Measurements from ENCODE around the gene DUOXA2.
"Not testable (repeated sequence)": the region's sequence is repeated elsewhere in the genome, so short reads cannot be mapped to it uniquely, and the experiment has no call there.

The DUOXA2 gene

DNA sequence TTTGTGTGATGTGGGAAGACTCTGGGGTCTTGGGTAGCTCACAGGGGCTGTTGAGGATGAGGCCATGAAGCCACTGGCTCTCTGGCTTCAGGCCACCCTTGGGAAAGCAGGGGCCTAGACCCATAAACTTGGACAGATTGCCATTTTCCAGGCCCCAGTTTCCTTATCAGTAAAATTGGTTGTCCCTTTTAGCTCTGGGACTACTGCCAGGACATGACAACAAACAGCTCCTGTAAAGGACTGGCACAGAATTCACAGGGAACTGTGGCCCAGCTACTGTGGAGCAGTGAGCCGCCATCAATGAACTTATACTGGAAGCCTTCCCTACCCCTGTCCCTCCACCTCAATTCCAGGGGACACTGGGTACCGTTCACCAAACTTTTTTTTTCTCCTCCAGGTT is 36.7 kb upstream of the DUOXA2 start:
- H3K4me3 ChIP-seq (ENCODE audit: low read length, poor library complexity, severe bottlenecking); H3K79me2 ChIP-seq (ENCODE audit: insufficient read depth, low read length); H3K4me2 ChIP-seq (ENCODE audit: low read depth, low read length, poor library complexity, severe bottlenecking); H4K20me1 ChIP-seq (ENCODE audit: insufficient read depth, low read length, poor library complexity, severe bottlenecking); H3K9me3 ChIP-seq (ENCODE audit: insufficient read depth, low read depth, low read length); H3K36me3 ChIP-seq (ENCODE audit: insufficient read depth, low read length); H3K4me1 ChIP-seq (ENCODE audit: insufficient read depth, low read length, poor library complexity, severe bottlenecking); H3K9me2 ChIP-seq (replicated peaks; ENCODE audit: low read depth, low read length); H3F3A ChIP-seq (ENCODE audit: low read depth); H2AFZ ChIP-seq (ENCODE audit: low read length); H3K9ac ChIP-seq (ENCODE audit: low read depth, low read length, poor library complexity, severe bottlenecking); H3K27me3 ChIP-seq (ENCODE audit: insufficient read depth, low read length, poor library complexity, severe bottlenecking): not testable (repeated sequence)

DNA sequence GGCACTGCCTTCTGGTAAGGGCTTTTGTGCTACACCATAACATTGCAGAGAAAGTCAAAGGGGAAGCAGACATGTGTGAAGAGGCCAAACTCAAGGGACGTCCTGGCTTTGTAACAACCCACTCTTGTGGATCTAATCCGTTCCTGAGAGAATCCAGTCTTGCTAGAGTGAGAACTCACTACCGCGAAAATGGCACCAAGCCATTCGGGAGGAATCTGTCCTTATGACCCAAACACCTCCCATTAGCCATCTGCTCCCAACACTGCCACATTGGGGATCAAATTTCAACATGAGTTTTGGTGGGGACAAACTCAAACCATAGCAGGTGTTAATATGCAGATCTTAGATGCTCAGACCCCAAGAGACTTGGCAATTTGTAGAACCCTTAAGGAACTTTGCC is 34.9 kb upstream of the DUOXA2 start:
- H4K20me1 ChIP-seq (ENCODE audit: insufficient read depth, low read length, poor library complexity, severe bottlenecking); H2AFZ ChIP-seq (ENCODE audit: low read length); H3K4me3 ChIP-seq (ENCODE audit: low read length, poor library complexity, severe bottlenecking); H3K9me3 ChIP-seq (ENCODE audit: insufficient read depth, low read depth, low read length); H3F3A ChIP-seq (ENCODE audit: low read depth); H3K79me2 ChIP-seq (ENCODE audit: insufficient read depth, low read length); H3K36me3 ChIP-seq (ENCODE audit: insufficient read depth, low read length); H3K9ac ChIP-seq (ENCODE audit: low read depth, low read length, poor library complexity, severe bottlenecking); H3K4me2 ChIP-seq (ENCODE audit: low read depth, low read length, poor library complexity, severe bottlenecking); H3K4me1 ChIP-seq (ENCODE audit: insufficient read depth, low read length, poor library complexity, severe bottlenecking); H3K27me3 ChIP-seq (ENCODE audit: insufficient read depth, low read length, poor library complexity, severe bottlenecking); H3K9me2 ChIP-seq (replicated peaks; ENCODE audit: low read depth, low read length): not testable (repeated sequence)

DNA sequence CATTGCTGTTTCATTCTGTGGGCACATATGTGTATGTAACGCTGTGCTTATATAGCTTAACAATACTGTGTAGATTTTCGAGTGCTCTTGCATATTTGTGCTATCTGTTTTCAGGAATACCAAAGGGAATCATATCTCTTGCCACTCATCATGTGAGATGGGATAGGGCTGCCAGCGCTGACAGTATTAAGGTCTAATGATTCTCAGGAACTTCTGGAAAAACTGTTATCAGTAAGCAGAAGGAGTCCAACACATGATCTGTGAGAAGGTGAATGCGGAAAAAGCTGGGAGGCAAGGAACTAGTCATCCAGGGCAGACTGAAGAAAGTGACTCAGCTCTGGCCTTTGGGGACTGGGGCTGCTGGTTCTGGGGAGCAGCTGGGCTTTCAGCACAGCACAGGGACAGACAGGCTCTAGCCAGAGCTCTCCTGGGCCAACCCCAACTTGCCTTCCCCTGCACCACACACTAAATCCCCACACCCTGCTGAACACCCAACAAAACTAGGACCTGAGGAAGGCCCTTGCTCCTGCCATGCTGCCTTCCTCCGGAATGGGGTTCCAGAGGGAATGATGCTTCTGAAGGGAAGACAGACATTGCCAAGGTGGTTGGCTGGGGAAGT is 34.4 kb upstream of the DUOXA2 start:
- not testable (repeated sequence) for H3K4me1 ChIP-seq (ENCODE audit: insufficient read depth, low read length, poor library complexity, severe bottlenecking); H2AFZ ChIP-seq (ENCODE audit: low read length); H3K79me2 ChIP-seq (ENCODE audit: insufficient read depth, low read length); H4K20me1 ChIP-seq (ENCODE audit: insufficient read depth, low read length, poor library complexity, severe bottlenecking); H3K9me2 ChIP-seq (replicated peaks; ENCODE audit: low read depth, low read length); H3K4me2 ChIP-seq (ENCODE audit: low read depth, low read length, poor library complexity, severe bottlenecking); H3K36me3 ChIP-seq (ENCODE audit: insufficient read depth, low read length); H3K4me3 ChIP-seq (ENCODE audit: low read length, poor library complexity, severe bottlenecking); H3K9ac ChIP-seq (ENCODE audit: low read depth, low read length, poor library complexity, severe bottlenecking); H3K9me3 ChIP-seq (ENCODE audit: insufficient read depth, low read depth, low read length); H3F3A ChIP-seq (ENCODE audit: low read depth); H3K27me3 ChIP-seq (ENCODE audit: insufficient read depth, low read length, poor library complexity, severe bottlenecking)

DNA sequence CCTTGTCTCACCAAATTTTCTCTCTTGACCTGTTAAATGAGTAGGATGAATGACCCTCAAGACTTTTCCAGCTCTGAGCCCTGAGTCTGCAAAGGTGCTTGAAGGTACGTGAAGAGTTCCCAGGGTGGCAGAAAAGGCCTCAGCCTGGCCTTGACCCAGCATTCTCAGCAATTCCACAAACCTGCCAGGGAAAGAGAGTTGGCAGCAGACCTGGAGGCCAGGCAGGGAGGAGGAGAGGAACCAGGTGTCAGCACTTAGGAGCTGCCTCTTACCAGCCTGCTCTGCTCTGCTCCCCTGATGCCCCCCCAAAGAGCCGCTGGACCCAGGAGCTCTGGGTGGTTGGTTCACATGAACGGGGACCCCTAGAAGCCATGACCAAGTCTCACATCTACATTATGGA is 33.5 kb upstream of the DUOXA2 start:
- H3K9me3 ChIP-seq (ENCODE audit: insufficient read depth, low read depth, low read length); H3K9me2 ChIP-seq (replicated peaks; ENCODE audit: low read depth, low read length); H3K79me2 ChIP-seq (ENCODE audit: insufficient read depth, low read length); H3F3A ChIP-seq (ENCODE audit: low read depth); H3K36me3 ChIP-seq (ENCODE audit: insufficient read depth, low read length); H3K4me3 ChIP-seq (ENCODE audit: low read length, poor library complexity, severe bottlenecking); H3K27me3 ChIP-seq (ENCODE audit: insufficient read depth, low read length, poor library complexity, severe bottlenecking); H4K20me1 ChIP-seq (ENCODE audit: insufficient read depth, low read length, poor library complexity, severe bottlenecking); H2AFZ ChIP-seq (ENCODE audit: low read length); H3K9ac ChIP-seq (ENCODE audit: low read depth, low read length, poor library complexity, severe bottlenecking); H3K4me1 ChIP-seq (ENCODE audit: insufficient read depth, low read length, poor library complexity, severe bottlenecking); H3K4me2 ChIP-seq (ENCODE audit: low read depth, low read length, poor library complexity, severe bottlenecking): not testable (repeated sequence)

GRCh38 chr15:45082412-45082811 is 31.7 kb upstream of the DUOXA2 start:
- not testable (repeated sequence) for H4K20me1 ChIP-seq (ENCODE audit: insufficient read depth, low read length, poor library complexity, severe bottlenecking); H3K4me1 ChIP-seq (ENCODE audit: insufficient read depth, low read length, poor library complexity, severe bottlenecking); H2AFZ ChIP-seq (ENCODE audit: low read length); H3K9me2 ChIP-seq (replicated peaks; ENCODE audit: low read depth, low read length); H3K4me2 ChIP-seq (ENCODE audit: low read depth, low read length, poor library complexity, severe bottlenecking); H3K36me3 ChIP-seq (ENCODE audit: insufficient read depth, low read length); H3K4me3 ChIP-seq (ENCODE audit: low read length, poor library complexity, severe bottlenecking); H3K27me3 ChIP-seq (ENCODE audit: insufficient read depth, low read length, poor library complexity, severe bottlenecking); H3K9ac ChIP-seq (ENCODE audit: low read depth, low read length, poor library complexity, severe bottlenecking); H3F3A ChIP-seq (ENCODE audit: low read depth); H3K9me3 ChIP-seq (ENCODE audit: insufficient read depth, low read depth, low read length); H3K79me2 ChIP-seq (ENCODE audit: insufficient read depth, low read length)
